Amygdala (tissue), 56 donors: Measurements from ENCODE around the gene DIO3.
"Not testable (repeated sequence)": the region's sequence is repeated elsewhere in the genome, so short reads cannot be mapped to it uniquely, and the experiment has no call there.

Experiments used
- DNase-seq, 56 donors: peaks; one replicate each; lab custom pipeline; 2025; lab: John Stamatoyannopoulos, UW

DIO3 gene

DNA sequence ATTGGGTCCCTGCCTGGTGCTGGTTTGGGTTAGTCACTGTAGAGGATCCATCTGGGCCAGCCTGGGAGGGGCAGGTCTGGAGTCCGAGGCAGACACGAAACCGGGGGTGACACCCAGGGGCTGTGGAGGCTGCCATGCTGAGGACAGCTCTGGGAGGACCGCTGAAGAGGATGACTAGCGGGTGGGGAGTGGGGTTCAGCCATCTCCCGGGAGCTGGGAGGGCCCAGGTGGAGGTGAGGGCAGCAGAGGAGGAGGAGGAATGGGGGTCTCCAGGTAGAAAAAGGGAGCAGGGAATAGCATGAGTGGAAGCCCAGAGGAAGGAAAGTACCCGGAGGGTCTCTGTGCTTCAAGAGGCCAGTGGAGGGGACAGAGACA is 4.0 kb upstream of the DIO3 start:
- no peak for DNase-seq

DNA sequence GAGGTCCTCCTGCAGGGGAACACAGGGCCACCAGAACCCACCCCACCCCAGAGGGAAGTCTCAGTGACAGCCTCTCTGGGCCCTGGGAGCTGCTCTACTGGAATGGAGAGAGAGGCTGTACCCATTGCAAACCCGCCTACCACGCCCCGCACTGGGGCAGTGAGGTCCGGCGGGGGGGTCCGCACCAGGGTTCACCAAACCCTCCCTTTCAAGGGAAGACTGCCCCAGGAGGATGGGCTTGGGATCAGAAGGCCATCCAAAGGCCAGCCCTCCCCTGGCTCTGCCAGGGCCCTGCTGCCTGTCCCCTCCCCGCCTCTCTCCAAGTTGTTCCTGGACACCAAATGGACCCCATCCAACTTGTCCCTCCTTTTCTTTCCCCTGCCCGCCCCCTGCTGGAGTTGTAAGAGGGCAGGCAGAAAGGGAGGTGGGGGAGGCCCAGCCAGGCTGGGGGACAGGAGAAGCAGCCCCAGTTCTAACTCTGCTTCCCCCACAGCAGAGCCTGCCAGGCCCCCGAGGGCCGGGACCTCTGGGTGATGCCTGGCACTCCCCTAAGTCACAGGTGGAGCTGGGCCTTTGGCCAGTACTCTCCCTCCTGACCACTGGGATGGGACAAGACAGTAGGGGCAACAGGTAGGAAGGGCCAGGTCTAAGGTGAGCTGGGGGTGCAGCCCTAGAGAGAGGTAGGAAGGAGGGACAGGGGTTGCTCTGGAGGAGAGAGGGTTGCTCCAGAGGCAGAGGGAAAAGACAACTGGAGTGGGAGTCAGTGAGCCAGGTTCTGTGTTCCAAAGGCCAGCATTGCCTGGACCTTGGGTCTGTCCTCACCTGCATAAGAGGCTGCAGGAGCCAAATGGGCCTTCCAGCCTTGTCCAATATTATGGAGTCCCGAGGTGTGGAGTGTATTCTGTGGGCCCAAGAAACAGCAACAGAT is 3.2 kb upstream of the DIO3 start:
- DNase-seq = no peak

DNA sequence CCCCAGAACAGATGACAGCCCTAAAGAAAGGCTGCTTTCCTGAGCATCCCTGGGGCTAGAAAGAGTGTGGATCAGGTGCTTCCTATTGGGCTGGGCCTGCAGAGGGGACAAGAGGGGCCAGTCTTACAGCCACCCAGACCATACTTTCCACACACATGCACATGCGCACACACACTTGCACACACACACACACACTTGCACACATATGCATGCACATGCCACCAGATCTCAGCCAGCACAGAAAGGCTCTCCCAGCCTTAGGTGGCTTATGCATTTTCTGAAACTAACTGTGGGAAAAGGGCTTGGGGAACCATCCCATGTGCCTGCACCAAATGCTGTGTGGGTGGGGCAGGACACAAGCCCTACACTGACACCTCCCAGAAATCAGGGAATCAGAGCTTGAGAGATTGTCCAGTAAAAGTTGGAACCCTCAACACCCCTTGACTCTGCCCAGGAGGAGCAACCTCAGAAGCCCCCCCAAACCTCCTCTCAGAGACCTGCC is 2.5 kb upstream of the DIO3 start:
- no peak for DNase-seq

DNA sequence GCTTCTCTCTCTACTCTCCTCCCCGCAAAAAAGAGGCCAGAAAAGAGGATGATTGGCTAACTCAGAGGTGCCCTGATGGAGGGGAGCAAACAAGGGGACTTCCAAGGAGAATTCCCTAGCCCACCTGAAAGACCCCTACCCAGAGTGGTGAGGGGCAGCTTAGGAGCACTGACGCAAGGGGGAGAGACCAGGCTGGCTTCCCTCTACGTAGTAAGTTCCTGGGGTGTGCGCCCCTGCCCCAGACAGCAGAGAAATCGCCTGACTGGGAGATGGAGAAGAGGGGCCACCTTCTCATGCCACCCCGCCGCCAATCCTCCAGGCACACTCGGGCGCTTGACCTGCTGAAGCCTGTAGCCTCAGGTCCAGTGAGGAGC is 2.1 kb upstream of the DIO3 start:
- no peak for DNase-seq

DNA sequence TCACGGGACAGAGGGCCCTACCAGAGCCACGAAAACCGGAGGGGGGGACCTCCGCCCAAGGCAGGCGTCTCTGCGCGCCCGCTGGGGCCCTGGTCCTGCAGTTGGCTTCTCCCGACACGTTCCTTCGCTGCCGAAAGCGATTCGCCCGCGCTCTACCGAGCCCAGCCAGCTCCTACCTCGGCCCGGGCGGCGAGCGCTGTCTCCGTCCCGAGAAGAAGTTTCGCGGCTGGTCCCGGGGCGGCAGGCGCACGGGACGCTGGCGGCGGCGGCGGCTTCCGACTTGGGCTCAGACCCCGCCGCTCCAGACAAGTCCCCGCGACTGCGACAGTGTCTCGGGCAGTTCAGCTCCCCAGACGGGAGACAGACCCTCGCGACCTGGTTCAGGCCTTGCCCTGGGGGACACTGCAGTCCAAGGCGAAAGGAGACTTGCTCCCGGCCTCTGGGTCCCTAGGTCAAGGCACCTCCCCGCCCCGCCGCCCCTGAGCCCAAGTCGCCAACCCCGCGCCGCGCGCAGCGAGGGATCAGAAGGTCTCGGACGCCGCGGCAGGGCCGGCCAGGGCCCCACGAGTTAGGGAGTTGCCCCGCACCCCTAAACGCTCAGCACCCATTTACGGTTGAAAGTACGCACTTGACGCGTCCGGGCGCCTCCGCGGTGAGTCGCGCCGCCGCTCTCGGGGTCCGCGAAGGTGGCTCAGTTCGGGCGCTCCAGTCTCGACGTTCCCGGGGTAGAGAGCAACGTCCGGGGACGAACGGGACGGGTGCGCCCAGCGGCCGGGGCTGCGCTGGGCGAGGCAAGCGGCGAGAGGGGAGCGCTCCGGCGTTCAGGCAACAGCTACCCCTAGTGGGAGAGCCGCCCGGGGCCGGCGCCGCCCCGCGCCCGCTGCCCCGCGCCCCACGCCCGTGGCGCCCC is 1.4 kb upstream of the DIO3 start:
- no peak for DNase-seq

DNA sequence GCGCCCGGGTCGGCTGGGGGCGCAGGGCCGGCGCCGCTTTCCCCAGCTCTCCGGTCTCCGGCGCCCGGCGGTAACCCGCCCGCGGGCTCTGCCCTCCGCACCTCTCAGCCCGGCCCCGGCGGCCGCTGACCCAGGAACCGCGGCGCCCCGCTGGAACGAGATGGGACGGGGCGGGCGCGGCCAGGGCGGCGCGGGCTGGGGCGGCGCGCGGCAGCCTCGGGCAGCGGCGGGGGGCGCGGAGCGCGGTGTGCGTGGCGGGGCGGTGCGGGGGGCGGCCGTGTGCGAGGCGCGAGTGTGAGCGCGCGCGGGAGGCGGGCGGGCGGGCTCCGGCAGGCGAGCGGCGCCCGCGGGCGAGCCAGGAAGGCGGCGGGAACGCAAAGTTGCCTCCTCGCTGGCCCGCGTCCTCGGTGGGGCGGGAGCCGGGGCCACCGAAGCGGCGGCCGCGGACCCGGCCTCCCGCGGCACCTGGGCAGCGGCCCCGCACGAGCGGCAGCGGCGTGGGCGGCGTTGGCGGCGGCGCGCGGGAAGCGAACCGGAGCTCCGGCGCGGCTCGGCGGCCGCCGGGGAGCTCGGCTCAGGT is 671 bp upstream of the DIO3 start:
- DNase-seq = no peak

DNA sequence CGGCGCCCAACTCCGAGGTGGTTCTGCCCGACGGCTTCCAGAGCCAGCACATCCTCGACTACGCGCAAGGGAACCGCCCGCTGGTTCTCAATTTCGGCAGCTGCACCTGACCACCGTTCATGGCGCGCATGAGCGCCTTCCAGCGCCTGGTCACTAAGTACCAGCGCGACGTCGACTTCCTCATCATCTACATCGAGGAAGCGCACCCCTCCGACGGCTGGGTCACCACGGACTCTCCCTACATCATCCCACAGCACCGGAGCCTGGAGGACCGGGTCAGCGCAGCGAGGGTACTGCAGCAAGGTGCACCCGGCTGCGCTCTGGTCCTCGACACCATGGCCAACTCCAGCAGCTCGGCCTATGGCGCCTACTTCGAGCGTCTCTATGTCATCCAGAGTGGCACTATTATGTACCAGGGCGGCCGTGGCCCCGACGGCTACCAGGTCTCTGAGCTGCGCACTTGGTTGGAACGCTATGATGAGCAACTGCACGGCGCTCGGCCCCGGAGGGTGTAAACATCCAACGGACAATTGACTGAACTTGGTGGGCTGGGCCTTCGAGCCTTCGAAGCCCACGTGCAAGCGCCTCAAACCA is 699 bp downstream of the DIO3 start:
- DNase-seq = no peak

DNA sequence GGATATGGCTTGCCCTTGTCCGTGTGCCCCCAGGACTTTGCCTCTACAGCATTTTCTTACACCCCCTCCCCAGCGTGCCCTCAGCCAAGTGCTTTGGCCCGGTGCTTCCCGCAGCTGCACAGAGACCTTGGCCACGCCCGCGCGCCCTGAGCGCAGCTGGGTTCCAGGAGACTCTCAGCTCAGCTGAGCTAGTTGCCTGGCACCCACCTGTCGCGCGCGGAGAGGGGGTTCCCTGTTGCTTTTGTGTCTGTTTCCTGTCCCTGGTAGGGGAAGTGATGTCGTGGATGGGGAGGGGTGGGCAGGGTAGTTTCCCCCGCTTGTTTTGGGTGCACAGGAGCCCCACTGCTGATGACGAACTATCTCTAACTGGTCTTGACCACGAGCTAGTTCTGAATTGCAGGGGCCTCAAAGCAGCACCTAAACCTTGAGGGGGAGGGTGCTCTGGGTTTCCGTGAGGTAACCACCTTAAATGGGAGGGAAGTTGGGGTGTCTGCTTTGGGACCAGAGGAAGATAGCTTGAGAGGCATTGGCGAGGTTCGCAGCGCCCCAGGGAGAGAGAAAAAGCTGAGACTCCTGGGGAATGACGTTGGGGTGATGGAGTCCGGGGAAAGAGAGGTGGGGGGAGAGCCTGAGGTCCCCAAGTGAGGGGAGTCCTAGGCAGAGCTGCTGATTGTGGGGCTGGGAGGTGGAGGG is 1.5 kb downstream of the DIO3 start:
- no peak for DNase-seq

DNA sequence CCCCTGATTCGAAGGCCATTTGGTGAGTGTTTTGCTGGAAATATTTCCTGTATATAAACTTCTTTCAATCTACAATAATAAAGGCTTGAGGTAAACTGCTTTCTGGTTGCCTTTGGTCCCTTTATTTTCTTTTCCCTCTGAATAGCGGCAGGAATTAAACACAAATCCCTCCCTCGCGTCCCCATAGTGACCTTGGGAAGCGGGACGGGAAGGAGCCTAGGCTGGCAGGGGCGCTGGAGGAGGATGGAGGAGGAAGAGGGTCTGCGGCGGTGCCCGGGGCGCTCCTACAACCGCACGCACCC is 2.0 kb downstream of the DIO3 start:
- DNase-seq = no peak

DNA sequence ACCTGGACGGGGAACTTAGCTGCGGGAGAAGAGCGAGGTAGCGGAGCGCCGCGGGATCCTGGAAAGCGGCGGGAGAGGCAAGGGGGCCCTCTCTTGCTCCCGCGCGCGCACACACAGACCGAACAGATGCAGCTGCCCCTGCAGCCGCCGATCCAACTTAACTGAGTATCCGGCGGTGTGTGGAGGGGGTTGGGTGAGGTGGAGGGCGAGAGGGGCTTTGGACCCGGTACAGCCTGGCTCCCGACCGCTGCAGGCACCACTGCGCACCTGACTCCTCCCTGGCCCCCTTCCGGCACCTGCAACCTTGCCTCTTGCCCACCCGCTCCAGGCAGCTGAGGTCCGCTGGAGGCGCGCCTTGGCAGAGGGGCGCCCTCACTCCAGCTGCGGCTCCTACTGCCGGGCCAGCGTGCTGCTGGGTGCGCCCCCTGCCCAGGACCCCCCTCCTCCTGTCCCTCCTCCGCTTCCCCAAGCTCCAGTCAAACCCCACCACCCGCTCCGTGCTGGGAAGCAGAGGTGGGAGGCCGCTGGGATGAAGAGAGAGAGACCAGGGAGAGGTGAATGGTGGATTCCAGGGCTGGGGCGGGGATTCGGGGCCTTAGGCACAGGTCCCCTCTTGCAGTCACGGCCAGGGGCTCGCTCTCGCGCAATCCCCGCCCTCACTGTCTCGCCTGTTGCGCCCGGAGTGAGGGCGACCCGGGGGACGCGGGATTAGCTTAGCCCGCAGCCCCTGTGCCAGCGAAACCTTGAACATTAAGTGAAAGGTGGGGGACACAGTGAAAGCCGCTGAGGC is 2.6 kb downstream of the DIO3 start:
- no peak for DNase-seq

DNA sequence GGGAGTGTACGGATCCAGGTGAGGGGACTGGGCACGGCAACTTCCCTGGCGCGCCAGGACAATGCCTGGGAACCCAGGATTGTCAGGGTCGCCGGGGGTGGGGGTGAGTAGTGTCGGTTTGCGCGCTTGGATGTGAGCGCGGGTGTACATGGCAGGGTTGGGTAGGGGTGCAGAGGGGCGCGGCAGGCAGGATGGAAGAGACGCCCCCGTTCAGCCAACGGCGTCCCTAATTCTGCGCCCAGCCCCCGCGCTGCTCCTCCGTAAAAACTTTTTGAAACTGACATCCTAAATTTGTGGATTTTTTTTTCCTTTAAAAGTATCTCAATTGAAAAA is 3.1 kb downstream of the DIO3 start:
- DNase-seq = no peak

DNA sequence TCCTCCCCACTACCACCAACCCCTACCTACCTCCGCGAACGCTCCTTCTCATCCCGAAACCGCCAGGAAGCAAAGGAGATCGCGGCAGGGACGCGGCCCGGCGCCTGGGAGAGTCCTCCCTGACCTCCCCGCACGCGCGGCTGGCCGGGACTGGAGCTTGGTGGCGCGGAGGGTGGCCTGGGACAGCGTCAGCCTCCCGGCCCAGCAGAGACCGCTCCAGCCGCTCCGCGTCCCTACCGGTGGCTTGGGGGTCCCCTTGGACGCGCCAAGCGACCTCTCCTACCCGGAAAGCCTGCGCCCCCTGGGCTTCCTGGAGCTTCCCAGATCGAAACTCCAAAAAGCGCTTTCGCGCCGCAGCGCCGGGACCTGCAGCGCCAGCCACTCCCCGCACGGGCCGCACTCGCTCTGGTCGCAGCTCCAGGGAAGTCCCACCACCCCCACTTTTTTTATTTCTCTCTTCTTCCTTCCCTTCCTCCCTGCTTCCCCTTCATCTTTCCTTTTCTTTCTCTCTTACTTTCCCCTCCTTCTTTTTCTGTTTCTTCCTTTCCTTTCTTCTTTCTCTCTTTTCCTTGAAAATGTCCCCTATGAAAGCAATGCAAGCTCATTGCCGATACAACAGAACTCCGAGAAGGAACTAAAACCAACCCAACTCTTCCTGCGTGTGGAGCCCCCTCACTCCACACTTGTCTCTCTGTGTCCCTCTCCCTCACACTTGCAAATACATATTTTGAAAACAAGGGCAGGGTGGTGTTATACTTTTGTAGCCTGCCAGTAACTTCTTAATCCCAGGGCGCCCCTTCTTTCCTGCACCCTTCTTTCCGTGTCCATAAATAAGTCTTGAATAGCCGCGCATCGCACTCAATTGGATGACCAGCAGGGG is 3.8 kb downstream of the DIO3 start:
- DNase-seq = no peak

DNA sequence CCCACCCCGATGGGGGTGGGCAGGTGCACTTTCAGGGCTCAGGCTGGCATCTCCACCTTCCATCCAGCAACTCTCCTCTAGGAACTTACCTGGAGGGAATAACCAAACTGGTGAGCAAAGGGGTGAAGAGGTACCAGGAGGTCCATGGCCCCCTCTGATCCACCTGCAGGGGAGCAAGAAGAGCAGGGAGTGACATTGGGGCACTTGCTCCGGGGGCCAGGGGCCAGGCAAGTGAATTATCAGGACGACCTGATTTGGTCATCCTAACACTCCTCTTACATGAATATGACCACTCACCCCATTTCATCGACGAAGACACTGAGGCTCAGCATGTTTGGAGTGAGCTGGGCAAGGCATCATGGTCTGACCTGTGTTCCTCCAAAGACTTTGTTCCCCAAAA is 6.0 kb downstream of the DIO3 start:
- DNase-seq = no peak

DNA sequence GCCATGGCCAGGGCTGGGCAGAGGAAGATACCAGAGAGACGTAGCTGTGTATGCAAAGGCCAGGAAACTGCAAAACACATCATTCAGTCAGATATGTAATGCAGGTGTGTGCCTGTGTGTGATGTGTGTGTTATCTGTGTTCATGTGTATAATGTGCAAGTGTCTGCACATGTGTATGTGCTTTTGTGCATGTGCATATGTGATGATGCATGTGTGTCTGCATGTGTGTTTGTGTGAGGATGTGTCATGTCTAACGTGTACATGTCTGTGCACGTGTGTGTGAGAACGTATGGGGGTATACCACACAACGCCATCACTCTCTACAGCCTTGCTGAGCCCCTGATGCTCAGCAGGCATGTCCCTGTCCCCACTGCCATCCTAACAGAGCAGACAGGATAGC is 9.7 kb downstream of the DIO3 start:
- no peak for DNase-seq

DNA sequence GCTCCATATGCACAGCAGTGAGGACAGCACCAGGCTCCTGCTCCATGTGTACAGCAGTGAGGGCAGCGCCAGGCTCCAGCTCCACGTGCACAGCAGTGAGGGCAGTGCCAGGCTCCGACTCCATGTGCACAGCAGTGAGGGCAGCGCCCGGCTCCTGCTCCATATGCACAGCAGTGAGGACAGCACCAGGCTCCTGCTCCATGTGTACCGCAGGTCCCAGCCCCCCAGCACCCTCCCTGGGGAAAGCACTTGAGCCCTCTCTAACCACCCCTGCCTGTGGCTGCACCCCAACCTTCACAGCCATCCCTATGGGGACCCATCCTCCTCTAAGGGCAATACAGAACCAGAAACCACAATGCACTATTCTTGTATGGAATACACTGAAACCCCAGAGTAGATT is 11.2 kb downstream of the DIO3 start:
- DNase-seq = not testable (repeated sequence)

DNA sequence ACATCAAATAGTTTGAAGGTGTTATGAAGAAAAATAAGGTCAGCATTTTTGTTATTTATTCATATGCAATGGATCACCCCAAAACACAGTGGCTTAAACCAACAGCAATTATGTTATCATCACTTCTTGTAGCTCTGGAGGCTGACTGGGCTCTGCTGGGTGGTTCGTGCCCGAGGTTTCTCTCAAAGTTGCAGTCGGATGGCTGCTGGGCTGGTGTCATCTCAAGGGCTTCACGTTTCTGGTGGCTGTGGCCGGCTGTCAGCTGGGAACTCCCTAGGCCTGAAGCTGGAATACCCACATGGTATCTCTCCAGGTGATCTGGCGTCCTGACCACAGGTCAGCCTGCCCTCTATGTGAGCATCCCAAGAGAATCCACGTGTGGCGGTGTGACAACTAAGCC is 12.0 kb downstream of the DIO3 start:
- DNase-seq = no peak

DNA sequence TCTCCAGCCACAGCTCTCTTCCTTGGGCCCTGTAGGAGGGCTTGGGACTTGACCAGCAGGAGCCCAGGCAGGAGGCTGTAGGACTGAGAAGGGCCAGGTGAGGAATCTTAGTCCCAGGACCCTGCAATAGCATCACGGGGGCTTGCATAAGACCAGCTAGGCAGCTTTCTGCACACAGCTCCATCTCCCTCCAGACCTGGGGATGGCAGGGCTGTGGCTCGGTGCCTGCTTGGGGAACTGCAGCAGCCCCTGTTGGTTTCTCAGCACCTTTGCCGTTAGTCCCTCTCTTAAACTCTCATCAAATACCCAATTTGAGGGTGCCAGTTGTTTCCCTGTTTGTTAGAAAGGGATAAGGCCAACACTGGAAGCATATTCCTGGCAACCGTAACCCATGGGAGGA is 14.3 kb downstream of the DIO3 start:
- DNase-seq = no peak

DNA sequence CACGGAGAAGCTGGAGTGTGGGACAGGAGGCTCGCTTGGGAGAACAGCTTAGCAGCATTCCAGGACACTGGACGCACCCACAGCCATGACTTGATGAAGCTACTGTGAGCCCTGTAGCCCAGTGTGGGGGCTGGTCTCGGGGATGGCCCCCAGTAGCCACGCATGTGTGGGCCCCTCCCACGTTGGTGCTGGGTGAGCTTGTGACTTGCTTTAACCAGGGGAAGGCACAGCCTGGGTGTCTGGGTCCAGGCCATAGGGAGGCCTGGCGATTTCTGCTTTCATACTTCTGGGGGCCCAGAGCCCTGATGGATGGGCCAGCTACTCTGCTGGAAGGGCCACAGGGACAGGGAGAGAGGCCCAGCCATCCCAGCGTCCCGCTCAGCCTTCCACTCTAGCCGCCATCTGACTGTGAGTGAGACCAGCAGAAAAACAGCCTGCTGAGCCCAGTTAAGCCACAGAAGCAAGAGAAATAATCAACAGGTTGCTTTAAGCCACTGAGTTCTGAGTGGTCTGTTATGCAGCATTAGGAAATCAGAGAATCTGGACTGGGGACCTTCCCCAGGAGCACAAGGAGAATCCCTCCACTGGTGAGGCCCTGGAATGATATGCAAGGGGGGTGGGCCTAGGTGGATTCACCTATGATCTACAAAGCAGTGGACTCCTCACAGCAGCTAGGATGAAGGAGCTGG is 16.1 kb downstream of the DIO3 start:
- DNase-seq = no peak
